Sigmoid colon (tissue), 7 donors: Measurements from ENCODE around the gene SSBP4. TPM values are rescaled to one million over a fixed set of nuclear protein-coding genes. Genes with fewer than 3 reads are reported as not detected.

Experiments used
- DNase-seq: peaks from one replicate; pipeline ENCODE4 v3.0.0-alpha.2; 2019
- H3K27ac ChIP-seq, 4 donors: fragments of 200-600 bp; sonication (generic); one replicate each; pipeline ENCODE4 v1.5.1; 2016 to 2019; ENCODE audit warnings: mild to moderate bottlenecking in 1 of 4
- H3K27me3 ChIP-seq, 3 donors: fragments of 200-600 bp; sonication (generic); one replicate each; pipeline ENCODE4 v1.5.1; 2019; ENCODE audit warnings: mild to moderate bottlenecking in 1 of 3
- H3K36me3 ChIP-seq, 4 donors: fragments of 200-600 bp; sonication (generic); one replicate each; pipeline ENCODE4 v1.5.1; 2016 to 2019
- H3K4me1 ChIP-seq, 4 donors: fragments of 200-600 bp; sonication (generic); one replicate each; pipeline ENCODE4 v1.5.1; 2017 to 2019
- H3K4me3 ChIP-seq, 4 donors: fragments of 200-600 bp; sonication (generic); one replicate each; pipeline ENCODE4 v1.5.1; 2017 to 2019; ENCODE audit warnings: mild to moderate bottlenecking in 2 of 4, moderate library complexity in 1 of 4
- H3K9me3 ChIP-seq, 4 donors: fragments of 200-600 bp in 3 of 4; sonication (generic) in 3 of 4; one replicate each; pipeline versions ENCODE4 v1.5.1 to v1.6.1; 2013 to 2019
- CTCF ChIP-seq, 4 experiments: fragments of 450-650 bp in 3 of 4; fragments of 200-600 bp in 1 of 4; IDR thresholded peaks; one replicate each; pipeline ENCODE4 v1.5.1; 2016 to 2019; ENCODE audit warnings: antibody characterized with exemption in 4 of 4, mild to moderate bottlenecking in 3 of 4, moderate library complexity in 2 of 4
- EP300 ChIP-seq, 4 donors: sonication (generic); formaldehyde crosslinking; IDR thresholded peaks; one replicate each; pipeline ENCODE4 v1.6.1; 2017; ENCODE audit warnings: antibody characterized with exemption in 4 of 4
- POLR2A ChIP-seq, 2 donors: fragments of 450-650 bp; IDR thresholded peaks; one replicate each; pipeline ENCODE4 v1.6.1; 2016; ENCODE audit warnings: antibody characterized with exemption in 2 of 2, mild to moderate bottlenecking in 2 of 2, moderate library complexity in 2 of 2
- POLR2AphosphoS5 ChIP-seq, 4 donors: sonication (generic); formaldehyde crosslinking; IDR thresholded peaks; one replicate each; pipeline ENCODE4 v1.6.1; 2017; ENCODE audit warnings: antibody characterized with exemption in 4 of 4
- WGBS, 2 donors: extraction: QIAGEN DNeasy Blood & Tissue Kit; methylation state at CpG; one replicate each; pipeline ENCODE4 v1.1.7; 2013; 5-methylcytosine and 5-hydroxymethylcytosine counted together
- intact Hi-C: fragments of 100-400 bp; cut with DNase I; formaldehyde crosslinking; loops from one replicate; pipeline ENCODE4 v1.15.1; 2023
- polyA plus RNA-seq, 3 donors: library from polyadenylated mRNA; stranded (reverse); fragments of 200-250 nt; gene quantifications; one replicate each; pipeline ENCODE4 v1.2.3, GENCODE V29; 2013
- total RNA-seq, 4 donors: library from RNA; depleted of rRNA; stranded (reverse); fragments of >200 nt; gene quantifications; one replicate each; pipeline ENCODE4 v1.1.0, GENCODE V29; 2016
- donor health status: healthy with polysubstance abuse.
- donor health status: Bipolar disorder and iron deficiency.
- donor health status: healthy.

The SSBP4 gene
- total and polyA plus RNA-seq, 7 donors = 13.9 to 71.4 (median 52.4) TPM

GRCh38 chr19:18406749-18407148 lies 12.4 kb upstream of the SSBP4 start:
- Histone ChIP-seq H3K9me3 (no peaks in the 10 kb centered on the region), H3K36me3 (no peaks in the 10 kb centered on the region), H3K27ac (no peak overlapping the region), H3K27me3 (no peaks in the 10 kb centered on the region), H3K4me3 (no peak overlapping the region), H3K4me1 (no peaks in the 10 kb centered on the region)
- no peak for DNase-seq
- no peak for TF ChIP-seq POLR2AphosphoS5 (IDR thresholded peaks at IDR 0.05)
- TF ChIP-seq CTCF (IDR thresholded peaks at IDR 0.05) = no peak
- TF ChIP-seq POLR2A (IDR thresholded peaks at IDR 0.05) = no peak
- TF ChIP-seq EP300 (IDR thresholded peaks at IDR 0.05) = no peak
- WGBS, 2 donors = 95 to 98% methylated on average over 9 of the region's 9 CpGs
- intact Hi-C loops = no loop called here

- Histone ChIP-seq H3K4me3 (no peak overlapping the region), H3K27ac (no peak overlapping the region), H3K36me3 (no peaks in the 10 kb centered on the region), H3K9me3 (no peaks in the 10 kb centered on the region), H3K27me3 (no peaks in the 10 kb centered on the region), H3K4me1 (no peaks in the 10 kb centered on the region)
- TF ChIP-seq CTCF (IDR thresholded peaks at IDR 0.05) = peak in 1 of 4 experiments; percentile 22
- TF ChIP-seq POLR2A (IDR thresholded peaks at IDR 0.05) = no peak
- 16 to 33% methylated on average over 10 of the region's 10 CpGs for WGBS, 2 donors
- intact Hi-C loops = no loop called here
- no peak for DNase-seq
These were observed 11.1 kb upstream of the SSBP4 start for GRCh38 chr19:18408053-18408476.

- H3K27me3 ChIP-seq = peaks cover 0 to 20% (median 3%) of the 10 kb centered on the region in 3 donors
- 87 to 88% methylated on average over 16 of the region's 16 CpGs for WGBS, 2 donors
- H3K4me3 ChIP-seq = no peak overlapping the region
- H3K27ac ChIP-seq = no peak overlapping the region
- no peaks in the 10 kb centered on the region for H3K36me3 ChIP-seq
- no peak for TF ChIP-seq CTCF (IDR thresholded peaks at IDR 0.05)
- no peak for TF ChIP-seq POLR2AphosphoS5 (IDR thresholded peaks at IDR 0.05)
- TF ChIP-seq POLR2A (IDR thresholded peaks at IDR 0.05) = no peak
- no peak for TF ChIP-seq EP300 (IDR thresholded peaks at IDR 0.05)
- DNase-seq = no peak
- intact Hi-C loops = loop anchor here (5.0 to 10.0 kb wide), 3 partner anchors 70 to 298 kb away; partner anchors contain the start of gene PGPEP1
- H3K9me3 ChIP-seq = no peaks in the 10 kb centered on the region
- H3K4me1 ChIP-seq = peaks cover 0 to 35% (median 35%) of the 10 kb centered on the region in 4 donors
These were observed 6.5 kb upstream of the SSBP4 start for GRCh38 chr19:18412610-18413239.

- Histone ChIP-seq H3K4me1 (peaks cover 0 to 50% (median 48%) of the 10 kb centered on the region in 4 donors), H3K27ac (peak overlapping the region; percentile 82 to 88 (median 86)), H3K4me3 (peak overlapping the region in 3 of 4 donors; percentile 21 to 31 (median 26)), H3K36me3 (no peaks in the 10 kb centered on the region), H3K9me3 (no peaks in the 10 kb centered on the region), H3K27me3 (peaks cover 0 to 29% (median 3%) of the 10 kb centered on the region in 3 donors)
- no peak for DNase-seq
- TF ChIP-seq POLR2A (IDR thresholded peaks at IDR 0.05) (no peak), CTCF (IDR thresholded peaks at IDR 0.05) (no peak), POLR2AphosphoS5 (IDR thresholded peaks at IDR 0.05) (no peak), EP300 (IDR thresholded peaks at IDR 0.05) (no peak)
- intact Hi-C loops = loop anchor here (5.0 to 10.0 kb wide), 4 partner anchors 72 to 300 kb away; partner anchors contain the start of genes JUND and PGPEP1
- WGBS, 2 donors = 29 to 46% methylated on average over 11 of the region's 11 CpGs
These were observed 4.6 kb upstream of the SSBP4 start for GRCh38 chr19:18414504-18415177.
